ENCODE results near the gene TUT1. TPM values are rescaled to one million over a fixed set of nuclear protein-coding genes. Genes with fewer than 3 reads are reported as not detected.
"Not testable (repeated sequence)": the region's sequence is repeated elsewhere in the genome, so short reads cannot be mapped to it uniquely, and the experiment has no call there.

TUT1 gene, protein sequence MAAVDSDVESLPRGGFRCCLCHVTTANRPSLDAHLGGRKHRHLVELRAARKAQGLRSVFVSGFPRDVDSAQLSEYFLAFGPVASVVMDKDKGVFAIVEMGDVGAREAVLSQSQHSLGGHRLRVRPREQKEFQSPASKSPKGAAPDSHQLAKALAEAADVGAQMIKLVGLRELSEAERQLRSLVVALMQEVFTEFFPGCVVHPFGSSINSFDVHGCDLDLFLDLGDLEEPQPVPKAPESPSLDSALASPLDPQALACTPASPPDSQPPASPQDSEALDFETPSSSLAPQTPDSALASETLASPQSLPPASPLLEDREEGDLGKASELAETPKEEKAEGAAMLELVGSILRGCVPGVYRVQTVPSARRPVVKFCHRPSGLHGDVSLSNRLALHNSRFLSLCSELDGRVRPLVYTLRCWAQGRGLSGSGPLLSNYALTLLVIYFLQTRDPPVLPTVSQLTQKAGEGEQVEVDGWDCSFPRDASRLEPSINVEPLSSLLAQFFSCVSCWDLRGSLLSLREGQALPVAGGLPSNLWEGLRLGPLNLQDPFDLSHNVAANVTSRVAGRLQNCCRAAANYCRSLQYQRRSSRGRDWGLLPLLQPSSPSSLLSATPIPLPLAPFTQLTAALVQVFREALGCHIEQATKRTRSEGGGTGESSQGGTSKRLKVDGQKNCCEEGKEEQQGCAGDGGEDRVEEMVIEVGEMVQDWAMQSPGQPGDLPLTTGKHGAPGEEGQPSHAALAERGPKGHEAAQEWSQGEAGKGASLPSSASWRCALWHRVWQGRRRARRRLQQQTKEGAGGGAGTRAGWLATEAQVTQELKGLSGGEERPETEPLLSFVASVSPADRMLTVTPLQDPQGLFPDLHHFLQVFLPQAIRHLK
- total RNA-seq (2014; rRNA removed; shearing (Covaris generic)), result 6.3 and 6.4 TPM in 2 replicates
- 25.6 and 30.6 TPM in 2 replicates for polyA plus RNA-seq (2014; cell fraction: nucleus; rRNA removed)

DNA sequence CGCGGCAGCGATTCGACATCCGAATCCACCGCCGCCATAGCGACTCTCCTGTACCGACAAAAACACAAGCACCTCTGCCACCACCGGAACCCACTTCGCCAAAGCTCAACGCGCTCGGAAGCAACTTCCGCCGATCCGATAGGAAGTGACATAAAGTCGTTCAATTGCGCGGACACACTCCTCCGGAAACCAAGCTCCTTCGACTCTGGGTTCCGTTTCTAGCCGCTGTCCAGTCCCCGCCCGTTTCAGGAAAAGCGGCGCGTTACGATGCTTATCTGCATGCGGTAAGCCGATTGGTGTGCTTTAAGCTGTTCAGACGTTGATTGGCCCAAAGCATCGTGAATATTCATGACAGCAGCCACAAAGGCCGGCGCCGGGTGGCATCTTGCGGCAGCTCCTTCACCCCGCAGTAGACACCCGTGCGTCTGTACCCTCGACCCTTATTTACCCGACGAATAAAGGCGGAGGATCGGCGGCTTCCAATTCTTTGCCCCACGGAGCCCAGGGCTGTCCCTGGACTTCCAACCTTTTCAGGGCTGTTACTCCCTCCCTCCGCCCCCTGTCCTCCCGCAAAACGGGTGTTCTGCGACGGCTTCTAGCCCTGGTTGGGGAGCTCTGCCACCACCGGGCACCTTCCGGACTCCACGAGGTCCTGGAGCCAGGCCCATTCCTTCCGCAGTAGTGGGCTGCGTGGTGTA, at the start of gene TUT1:
TSS of gene TUT1 (minus strand) at position 76 of the 698 bp plus-strand sequence. CDS start at position 38, 38 bp downstream.
- DNase-seq (ENCODE audit: extremely low read depth, low read depth), result peak; percentile 97

DNA sequence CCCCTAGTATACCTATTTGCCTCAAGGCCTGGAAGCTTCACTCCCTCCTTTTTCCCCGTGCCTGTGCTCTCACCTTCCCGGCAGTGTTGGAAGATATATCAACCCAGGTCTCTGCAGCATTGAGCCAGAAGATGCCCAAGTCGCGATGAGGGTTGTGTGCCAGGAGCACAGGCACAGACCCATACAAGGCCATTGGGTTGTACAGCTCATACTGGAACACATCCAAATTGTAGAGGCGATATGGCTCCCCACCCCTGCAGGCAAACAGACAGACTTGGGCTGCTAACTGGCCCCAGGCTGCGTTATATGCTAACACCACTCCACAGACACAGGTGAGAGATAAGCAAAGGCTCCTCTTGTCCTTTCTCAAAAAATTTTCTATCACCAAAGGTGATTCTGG, 41.2 kb upstream of the TUT1 start:
- DNase-seq (ENCODE audit: extremely low read depth, low read depth), result no peak

DNA sequence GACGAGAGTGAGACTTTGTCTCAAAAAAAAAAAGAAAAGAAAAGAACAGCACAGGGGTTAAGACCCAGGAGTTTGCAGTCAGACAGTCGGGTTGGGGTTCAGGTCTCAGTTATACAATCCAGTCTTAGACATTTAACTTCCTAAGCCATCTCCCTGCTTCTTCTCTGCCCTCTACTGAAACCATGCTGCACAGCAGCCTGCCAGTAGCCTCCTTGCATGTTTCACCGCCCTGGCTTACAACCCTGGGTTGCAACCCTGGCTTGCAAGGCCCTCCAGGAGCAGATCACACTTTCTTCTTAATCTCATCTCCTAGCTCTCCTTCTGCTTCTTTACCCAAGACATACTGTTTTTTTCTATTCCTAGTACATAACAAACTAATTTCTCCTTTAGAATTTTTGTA, 36.4 kb upstream of the TUT1 start:
- no peak for DNase-seq (ENCODE audit: extremely low read depth, low read depth)

DNA sequence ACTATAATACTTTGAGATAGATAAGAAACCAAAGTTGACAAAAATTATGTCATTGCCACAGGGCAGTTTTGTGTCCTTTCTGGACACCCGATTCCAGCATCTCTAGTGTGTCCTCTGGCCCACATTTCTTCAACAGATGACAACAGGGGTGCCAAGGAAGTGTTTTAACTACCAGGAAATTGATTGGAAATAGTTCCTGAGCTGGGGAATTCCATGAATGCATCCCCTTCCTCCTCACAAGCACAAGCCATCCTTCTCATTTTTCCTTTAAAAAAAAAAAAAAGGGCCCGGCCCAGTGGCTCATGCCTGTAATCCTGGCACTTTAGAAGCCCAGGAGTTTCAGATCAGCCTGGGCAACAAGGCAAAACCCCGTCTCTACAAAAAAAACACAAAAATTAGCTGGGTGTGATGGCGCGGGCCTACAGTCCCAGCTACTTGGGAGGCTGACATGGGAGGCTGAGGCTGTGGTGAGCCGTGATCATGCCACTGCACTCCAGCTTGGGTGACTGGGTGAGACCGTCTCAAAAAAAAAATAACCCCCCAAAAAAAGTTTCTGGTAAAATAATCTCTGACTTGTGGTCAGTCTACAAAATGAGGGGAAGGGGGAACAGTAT, 31.3 kb upstream of the TUT1 start:
- DNase-seq (ENCODE audit: extremely low read depth, low read depth), result no peak

DNA sequence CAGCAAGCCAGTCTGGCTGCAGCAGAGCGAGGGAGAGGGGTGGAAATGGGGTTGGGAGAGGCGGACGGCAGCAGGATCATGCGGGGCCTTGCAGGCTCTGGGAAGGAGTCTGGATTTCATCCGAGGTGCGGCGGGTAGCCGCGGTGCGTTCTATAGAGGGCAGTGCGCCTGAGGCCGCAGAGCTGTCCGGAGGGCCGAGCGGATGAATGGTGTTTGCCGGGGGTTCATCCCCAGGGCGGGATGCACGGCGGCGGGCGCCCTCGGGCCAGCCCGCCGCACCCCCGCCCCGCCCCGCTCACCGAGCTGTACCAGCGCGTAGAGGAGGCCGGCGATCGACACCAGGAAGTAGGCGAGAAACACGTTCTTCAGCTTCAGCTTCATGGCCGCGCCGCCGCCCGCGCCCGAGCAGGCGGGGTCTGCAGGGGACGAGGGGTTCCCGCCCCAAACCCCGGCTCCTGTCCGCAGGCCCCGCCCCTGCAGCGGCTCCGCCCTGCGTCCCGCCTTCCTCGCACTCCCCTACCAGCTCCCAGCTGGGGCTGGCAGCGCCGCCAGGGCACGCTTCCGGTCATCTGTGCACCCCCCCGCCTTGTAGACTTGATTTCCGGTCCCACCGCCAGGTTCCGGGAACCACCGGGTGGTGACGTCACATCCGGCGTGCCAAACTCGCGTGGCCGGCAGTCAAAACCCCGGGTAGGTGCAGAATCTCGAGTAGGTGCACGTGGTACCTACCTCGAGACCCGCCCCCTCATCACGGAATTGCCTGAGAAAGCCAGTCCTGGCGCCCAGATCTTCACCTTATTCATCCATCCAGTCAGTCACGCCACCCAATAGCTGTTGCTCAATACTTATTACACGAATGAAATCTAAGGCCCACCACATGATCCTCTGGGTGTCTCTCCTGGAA, 30.5 kb upstream of the TUT1 start, which contains the start of gene B3GAT3:
TSS of gene B3GAT3 (minus strand) at position 420 of the 904 bp plus-strand sequence. CDS start at position 381, 39 bp downstream.
- DNase-seq (ENCODE audit: extremely low read depth, low read depth), result peak; percentile 92

DNA sequence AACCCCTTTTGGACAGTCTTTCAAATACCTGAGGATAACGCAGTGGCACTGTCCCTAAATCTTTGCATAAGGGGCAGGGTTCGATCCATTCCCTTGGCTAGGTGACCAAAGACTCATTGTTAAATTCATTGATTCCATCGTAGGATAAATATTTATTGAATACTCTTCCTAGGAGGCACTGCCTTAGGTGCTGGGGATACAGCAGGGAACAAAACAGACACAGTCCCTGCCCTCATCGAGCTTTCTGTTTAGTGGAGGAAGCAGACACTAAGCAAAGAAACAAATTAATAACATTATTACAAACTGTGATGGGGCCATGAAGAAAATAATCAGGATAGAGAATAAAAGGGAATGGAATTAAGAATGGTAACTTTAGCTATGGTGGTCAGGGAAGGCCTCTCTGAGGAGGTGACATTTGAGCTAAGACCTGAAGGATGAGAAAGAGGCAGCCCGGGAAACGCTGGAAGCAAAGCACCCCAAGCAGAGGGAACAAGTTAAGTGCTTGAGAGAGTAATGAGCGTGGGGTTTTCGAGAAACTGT, 29.8 kb upstream of the TUT1 start:
- no peak for DNase-seq (ENCODE audit: extremely low read depth, low read depth)

DNA sequence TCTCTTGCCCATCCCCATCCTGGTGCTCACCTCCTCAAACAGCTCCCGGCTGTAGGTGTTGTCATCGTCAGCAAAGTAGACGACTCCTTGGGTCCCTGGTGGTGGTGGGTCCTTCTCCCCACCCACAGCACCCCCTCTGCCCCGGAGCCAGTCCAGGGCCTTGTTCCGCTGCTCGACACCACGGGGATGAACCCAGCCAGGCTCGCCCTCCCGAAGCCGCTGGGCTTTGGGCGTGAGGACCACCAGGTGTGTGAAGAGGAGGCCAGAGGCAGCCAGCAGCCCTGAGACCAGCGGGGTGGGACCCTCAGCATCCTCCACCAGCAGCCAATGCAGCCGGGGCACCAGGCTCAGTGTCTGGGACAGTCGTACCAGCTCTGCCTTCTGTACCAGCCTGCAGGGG, 25.6 kb upstream of the TUT1 start:
- not testable (repeated sequence) for DNase-seq (ENCODE audit: extremely low read depth, low read depth)

DNA sequence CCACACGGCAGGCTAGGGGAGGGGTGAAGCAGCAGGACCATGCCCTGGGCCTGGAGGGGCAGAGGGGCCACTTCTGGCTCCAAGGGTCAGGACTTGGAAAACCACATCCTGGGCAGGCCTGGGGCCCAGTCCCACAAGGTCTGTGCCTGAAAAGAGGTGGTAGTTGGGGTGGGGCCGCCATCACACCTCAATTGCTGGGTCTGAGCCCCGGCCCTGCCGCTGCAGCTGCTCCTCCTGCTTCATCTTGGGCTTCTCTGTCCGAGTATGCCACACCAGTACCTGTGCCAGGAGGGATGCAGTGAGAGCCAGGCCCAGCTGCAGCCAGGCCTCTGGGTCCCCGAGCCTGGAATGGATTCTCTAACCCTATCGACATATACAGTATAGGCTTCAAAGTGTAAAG, 24.2 kb upstream of the TUT1 start:
- DNase-seq (ENCODE audit: extremely low read depth, low read depth), result no peak

DNA sequence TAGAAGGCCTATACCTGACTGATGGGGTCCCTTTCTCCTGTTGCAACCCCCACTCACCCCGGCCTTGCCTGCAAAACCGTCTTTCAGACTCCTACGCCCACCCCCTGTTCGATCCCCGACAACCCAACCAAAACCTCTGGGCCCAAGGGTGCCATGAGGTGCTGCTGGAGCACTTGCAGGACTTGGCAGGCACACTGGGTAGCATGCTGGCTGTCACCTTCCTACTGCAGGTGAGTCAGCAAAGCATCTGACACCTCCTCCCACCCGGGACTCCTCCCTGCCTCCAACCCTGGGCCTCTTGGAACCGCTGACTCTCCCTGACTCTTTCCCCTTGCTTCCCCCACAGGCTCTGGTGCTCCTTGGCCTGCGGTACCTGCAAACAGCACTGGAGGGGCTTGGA, 23.0 kb upstream of the TUT1 start:
- DNase-seq (ENCODE audit: extremely low read depth, low read depth), result no peak

DNA sequence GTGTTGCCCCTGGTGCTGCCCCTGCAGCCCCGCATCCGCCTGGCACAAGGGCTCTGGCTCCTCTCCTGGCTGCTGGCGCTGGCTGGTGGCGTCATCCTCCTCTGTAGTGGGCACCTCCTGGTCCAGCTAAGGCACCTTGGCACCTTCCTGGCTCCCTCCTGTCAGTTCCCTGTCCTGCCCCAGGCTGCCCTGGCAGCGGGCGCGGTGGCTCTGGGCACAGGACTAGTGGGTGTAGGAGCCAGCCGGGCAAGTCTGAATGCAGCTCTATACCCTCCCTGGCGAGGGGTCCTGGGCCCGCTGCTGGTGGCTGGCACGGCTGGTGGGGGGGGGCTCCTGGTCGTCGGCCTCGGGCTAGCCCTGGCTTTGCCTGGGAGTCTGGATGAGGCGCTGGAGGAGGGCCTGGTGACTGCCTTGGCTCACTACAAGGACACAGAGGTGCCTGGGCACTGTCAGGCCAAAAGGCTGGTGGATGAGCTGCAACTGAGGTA, 22.0 kb upstream of the TUT1 start:
- DNase-seq (ENCODE audit: extremely low read depth, low read depth), result no peak

DNA sequence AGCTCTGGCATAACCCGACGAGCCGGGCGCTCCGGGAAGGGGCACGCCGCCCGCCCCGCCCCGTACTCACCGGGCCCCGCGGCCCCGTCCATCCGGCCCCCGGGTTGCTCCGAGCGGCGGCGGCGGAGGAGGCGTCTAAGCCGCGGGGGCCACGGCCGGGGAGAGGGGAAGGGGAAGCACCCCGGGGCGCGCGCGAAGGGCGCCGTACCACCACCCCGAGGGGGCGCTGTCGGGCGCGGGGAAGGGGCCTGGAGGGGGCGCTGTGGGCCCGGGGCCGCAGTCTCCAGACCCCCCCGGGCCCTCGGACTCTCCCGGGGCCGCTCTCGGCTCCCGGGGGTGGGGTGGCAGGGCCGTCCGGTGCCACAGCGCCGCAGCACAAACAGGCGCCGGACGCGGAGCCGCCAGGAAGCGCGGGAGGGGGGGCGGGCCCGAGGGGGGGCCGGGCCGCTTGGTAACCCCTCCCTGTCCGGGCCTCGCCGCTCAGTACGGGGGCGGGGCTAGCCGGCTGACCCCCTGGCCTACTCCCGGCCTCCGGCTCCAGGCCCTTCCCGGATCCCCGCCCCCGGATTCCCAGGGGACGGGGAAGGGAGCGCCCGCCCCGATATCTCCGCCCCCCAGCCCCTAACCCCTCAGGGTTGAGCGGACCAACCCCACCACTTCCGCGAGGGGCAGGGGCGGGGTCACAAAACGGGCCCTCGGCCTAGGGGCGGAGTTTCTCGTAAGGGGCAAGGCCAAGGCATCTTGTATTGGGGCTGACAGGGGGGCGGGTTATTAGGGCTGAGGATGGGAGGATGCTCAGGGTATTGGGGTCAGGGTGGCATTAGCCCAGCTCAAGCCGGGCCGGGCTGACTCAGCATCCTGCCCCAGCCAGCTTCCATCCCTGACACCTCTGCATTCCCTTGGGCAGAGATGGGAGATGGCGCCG, 21.3 kb upstream of the TUT1 start, which contains the start of the genes EML3 and ROM1:
TSS of gene EML3 (minus strand) at position 410 of the 925 bp plus-strand sequence. CDS start at position 92, 318 bp downstream.
TSS of gene ROM1 (plus strand) at position 892 of the 925 bp plus-strand sequence. CDS start at position 917, 25 bp downstream.
- DNase-seq (ENCODE audit: extremely low read depth, low read depth), result peak; percentile 54

DNA sequence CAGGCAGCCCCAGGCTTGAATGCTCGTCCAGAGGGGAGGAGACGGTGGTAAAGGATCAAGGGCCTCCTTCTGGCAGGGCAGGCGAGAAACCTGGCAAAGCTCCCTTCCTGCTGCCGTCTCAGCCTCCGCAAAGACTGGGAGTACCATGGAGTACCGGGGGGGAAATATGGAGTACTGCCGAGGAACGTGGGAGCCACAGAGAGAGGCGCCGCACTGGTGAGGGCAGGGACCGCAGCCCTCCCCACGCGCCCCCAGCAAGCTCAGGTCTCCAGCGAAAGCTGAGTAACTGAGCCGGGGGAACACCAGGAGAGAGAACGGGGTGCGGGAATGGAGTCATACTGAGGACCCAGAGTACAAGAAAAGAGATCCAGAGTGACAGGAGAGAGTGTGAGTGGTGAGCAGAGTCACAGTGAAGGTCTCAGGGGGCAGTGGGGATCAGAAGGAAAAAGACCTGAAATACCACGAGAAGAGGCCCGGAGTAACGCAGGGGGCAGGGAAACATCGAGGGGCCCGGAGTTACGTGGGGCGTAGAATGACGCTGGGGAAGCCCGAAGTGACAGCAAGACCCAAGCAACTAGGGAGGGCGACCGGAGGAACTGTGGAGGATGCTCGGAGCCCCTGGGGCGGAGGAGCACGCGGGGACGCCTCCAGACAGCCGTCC, 20.5 kb upstream of the TUT1 start:
- DNase-seq (ENCODE audit: extremely low read depth, low read depth), result no peak

DNA sequence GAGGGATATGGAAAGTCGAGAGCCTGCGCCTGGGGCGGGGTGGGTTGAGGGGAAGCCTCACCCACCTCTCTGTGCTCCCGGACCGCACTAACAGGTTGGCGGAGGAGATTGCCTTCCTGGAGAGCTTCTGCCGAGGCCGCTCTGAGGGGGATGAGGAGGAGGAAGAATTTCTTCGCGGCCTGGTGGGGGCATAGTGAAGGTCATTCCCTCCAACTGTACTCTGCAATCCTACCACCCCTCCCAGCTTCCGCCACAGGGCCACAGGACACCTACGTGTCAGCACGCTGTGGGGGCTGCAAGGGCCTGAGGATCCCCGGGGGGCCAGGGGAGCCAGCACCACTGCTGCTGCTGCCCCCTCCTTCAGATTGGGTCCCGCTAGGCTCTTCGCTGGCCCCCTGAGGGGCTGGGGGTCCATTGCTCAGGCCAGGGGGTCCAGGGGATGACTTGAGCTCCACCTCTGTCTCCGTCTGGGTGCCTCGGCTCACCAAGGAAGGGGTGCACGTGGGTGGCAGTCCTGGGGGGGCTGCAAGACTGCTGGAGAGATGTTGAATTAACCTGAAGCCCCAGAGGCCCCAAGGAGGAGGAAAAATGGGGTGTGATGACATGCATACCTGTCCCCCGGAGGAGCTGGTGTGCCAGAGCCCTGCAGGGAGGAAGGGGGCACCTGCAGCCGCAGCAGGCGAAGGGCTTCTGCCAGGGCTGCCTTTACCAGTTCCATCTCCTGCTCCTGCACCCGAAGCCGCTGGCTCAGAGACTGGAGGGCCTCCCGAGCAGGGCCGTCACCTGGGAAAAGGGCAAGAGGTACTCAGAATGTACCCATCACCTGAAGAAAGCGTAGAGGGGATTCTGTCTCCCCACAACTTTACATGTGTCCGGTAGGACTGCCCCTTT, 19.7 kb upstream of the TUT1 start:
- DNase-seq (ENCODE audit: extremely low read depth, low read depth), result no peak

DNA sequence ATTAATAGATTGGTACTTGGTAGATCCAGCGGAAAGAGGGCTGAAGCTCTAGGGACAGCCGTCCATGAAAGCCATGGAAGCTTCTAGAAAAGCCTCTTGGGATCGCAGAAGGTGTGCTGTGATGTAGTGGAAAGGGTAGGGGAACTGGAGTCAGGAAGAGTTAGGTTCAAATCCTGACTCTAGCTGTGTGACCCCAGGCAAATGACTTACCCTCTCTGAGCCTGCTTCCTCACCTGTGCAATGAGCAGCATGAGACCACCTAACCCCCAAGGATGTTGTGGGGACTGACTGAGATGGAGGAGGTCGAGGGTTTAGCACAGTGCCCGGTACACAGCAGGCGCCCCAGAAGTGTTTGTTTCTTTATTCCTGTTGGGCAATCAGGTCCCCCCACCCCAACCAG, 19.1 kb upstream of the TUT1 start:
- no peak for DNase-seq (ENCODE audit: extremely low read depth, low read depth)

DNA sequence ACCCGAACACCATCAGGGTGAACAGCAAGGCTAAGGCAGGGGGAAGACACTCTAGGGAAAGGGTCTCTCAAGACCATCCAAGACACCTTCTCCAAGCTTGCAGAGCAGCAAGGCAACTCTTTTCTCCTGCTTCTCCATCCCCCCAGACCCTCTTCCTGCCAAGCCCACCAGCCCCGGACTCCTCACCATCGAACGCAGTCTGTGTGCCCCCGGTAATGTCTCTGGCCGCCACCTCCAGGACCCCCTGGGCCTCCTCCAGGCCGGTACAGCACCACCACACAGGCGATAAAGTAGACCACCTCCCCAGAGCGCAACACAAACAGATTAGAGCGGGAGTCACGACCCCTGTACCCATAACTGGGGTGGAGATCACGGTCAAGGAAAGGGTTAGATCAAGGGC, 17.5 kb upstream of the TUT1 start:
- no peak for DNase-seq (ENCODE audit: extremely low read depth, low read depth)

DNA sequence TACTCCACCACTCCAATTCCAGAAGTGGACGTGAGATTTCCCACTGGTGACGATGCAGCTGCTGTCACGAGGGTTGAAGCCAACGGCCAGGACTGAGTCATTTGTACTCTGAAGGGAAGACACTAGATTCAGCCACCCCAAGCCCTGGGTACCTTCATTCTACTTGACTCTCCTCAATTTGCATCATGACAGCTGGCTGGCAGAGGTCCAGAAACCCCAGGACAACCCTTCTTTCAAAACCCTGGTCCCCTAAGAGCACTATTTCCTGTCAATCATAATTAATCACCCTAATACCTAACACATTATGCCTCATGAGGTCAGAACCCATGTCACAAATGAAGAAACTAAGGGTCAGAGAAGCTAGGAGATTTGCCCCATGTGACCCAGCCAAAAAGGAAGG, 16.4 kb upstream of the TUT1 start:
- DNase-seq (ENCODE audit: extremely low read depth, low read depth), result no peak

Data from NCI-H460 (cell line).